Measurements from ENCODE around the gene NR1I3.

Gene NR1I3

DNA sequence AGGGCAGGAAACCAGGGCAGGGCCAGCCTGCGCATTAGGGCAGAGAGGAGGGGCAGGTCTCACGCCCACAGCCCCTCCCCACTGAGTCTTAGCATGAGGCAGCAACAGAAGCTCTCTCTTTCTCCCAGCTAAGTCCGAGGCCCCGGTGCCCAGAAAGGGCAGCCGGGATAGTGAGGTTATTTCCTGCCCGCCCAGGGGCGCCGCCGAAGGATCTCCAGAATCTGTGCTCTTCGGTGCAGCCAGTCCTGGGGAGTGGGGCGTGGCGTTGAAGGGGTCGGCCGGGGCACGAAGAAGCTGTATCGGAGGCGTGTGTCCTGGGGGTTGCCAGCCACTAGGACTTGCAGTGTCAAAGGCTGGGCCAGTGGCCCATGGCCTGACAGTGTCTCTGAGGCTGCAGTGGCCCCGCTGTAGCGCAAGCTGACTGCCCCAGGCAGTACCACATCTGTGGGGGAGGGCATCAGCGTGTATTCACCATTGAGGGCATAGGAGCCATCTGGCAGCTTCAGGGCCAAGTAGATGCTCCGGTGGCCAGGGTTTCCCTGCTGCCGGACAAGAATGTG is 47.0 kb downstream of the NR1I3 start:
- no peak overlapping the region for H3K4me3 ChIP-seq (replicated peaks in 1 of 2; ENCODE audit: low read depth in 2 of 2, low read length in 2 of 2)
- peak in 1 of 2 donors; percentile 10 for DNase-seq (ENCODE audit: low read depth in 2 of 2)
- TF ChIP-seq, protein P1, sequence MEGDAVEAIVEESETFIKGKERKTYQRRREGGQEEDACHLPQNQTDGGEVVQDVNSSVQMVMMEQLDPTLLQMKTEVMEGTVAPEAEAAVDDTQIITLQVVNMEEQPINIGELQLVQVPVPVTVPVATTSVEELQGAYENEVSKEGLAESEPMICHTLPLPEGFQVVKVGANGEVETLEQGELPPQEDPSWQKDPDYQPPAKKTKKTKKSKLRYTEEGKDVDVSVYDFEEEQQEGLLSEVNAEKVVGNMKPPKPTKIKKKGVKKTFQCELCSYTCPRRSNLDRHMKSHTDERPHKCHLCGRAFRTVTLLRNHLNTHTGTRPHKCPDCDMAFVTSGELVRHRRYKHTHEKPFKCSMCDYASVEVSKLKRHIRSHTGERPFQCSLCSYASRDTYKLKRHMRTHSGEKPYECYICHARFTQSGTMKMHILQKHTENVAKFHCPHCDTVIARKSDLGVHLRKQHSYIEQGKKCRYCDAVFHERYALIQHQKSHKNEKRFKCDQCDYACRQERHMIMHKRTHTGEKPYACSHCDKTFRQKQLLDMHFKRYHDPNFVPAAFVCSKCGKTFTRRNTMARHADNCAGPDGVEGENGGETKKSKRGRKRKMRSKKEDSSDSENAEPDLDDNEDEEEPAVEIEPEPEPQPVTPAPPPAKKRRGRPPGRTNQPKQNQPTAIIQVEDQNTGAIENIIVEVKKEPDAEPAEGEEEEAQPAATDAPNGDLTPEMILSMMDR (IDR thresholded peaks at IDR 0.05; ENCODE audit: low read depth, low read length), result no peak

DNA sequence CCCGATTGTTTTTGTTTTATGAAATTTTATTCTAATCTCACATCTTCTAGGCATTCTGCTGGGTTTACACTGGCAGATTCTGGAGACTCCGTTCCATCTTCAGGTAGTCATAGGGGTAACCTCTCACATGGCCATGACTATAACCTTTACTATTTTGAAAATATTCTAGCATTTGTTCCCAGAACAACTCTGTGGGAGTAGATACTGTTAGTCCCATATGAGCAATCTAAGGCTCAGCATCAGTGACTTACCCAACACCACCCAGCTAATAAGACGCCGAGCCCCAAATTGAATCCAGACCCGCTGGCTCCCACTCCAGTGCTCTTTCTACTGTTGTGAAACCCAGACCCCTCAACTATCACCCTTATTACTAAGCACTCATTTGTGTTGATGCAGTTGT is 49.0 kb downstream of the NR1I3 start:
- no peak overlapping the region for H3K4me3 ChIP-seq (replicated peaks in 1 of 2; ENCODE audit: low read depth in 2 of 2, low read length in 2 of 2)
- TF ChIP-seq, protein P1 (IDR thresholded peaks at IDR 0.05; ENCODE audit: low read depth, low read length), result no peak
- DNase-seq (ENCODE audit: low read depth in 2 of 2), result peak in 1 of 2 donors; percentile 80

DNA sequence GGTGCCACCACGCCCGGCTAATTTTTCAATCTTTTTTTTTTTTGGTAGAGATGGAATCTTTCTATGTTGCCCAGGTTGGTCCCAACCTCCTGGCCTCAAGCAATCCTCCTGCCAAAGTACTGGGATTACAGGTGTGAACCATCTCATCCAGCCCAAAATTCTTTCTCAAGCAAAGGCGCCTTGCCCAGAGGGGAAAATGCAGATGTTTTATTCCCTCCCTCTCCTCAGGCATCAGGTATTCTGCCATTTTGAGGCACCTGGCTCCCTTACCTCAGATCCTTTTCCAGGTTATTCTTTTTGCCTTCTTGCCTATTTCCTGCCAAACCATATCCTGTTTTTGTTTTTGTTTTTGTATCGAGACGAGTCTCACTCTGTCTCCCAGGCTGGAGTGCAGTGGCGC is 49.6 kb downstream of the NR1I3 start:
- TF ChIP-seq, protein P1 (IDR thresholded peaks at IDR 0.05; ENCODE audit: low read depth, low read length), result no peak
- no peak overlapping the region for H3K4me3 ChIP-seq (replicated peaks in 1 of 2; ENCODE audit: low read depth in 2 of 2, low read length in 2 of 2)
- DNase-seq (ENCODE audit: low read depth in 2 of 2), result peak in 1 of 2 donors; percentile 46

DNA sequence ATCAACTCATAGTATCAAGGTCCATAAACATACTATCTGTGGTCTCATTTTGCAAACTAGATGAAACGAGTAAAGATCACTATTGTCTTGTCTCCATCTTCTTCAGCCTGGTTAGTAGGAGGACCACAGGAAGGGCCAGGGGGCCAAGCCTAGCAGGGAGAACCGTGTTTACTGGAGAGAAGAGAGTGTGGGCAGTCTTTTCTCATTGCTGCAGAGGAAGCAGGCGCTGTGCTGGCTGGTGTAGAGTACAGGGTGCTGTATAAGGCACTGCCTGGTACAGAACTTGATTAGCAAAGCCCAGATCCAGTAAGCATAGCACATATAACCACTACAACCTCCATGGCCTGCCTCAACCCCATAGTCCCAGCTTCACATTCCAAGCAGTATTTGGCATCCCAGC is 50.7 kb downstream of the NR1I3 start:
- H3K4me3 ChIP-seq (replicated peaks in 1 of 2; ENCODE audit: low read depth in 2 of 2, low read length in 2 of 2), result no peak overlapping the region
- TF ChIP-seq, protein P1 (IDR thresholded peaks at IDR 0.05; ENCODE audit: low read depth, low read length), result no peak
- DNase-seq (ENCODE audit: low read depth in 2 of 2), result peak in 1 of 2 donors; percentile 20

DNA sequence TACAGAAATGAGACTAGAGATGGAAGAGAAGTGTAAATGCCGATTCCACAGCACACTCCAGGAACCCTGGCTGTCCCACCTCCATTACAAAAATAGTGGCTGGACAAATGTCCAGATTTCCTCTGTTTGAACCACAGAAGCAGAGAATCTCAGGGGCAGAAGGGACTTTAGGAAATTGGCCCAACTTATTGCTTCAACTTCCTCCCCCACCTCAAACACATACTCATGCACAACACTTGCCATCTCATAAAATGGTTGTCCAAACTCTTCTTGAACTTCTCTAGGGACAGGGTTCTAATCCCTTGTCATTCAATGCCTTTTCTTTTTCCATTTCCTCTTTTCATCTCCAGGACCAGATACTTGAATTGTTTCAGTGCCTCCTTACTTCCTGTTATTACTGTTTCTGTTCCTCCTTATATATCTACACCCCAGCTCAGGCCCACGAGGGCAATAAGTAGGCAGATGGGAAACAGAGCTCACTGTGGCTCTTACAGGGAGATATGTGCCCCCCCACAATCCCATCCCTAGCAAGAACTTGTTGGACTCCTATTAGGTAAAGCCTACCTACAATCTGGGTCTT is 52.2 kb downstream of the NR1I3 start:
- DNase-seq (ENCODE audit: low read depth in 2 of 2), result peak in 1 of 2 donors; percentile 17
- TF ChIP-seq, protein P1 (IDR thresholded peaks at IDR 0.05; ENCODE audit: low read depth, low read length), result no peak
- H3K4me3 ChIP-seq (replicated peaks in 1 of 2; ENCODE audit: low read depth in 2 of 2, low read length in 2 of 2), result no peak overlapping the region

DNA sequence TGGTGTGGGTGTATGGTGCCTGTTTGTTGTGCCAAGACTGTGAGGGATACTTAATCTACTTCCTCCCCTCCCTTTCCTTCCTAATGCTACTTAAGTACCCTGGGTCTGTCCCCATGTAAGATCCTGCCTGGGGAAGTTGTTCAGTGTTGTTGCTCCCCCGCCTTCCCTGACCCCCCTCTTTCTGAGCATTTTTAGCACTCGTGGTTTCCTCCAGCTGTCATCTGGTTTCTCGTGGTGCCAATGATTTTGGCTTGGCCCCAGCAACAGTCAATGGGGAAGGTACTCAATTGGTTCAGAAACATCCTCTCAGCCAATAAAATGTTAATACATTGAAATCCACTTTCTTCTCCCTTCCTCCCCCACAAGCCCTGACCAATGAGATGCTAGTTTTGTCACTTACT is 52.7 kb downstream of the NR1I3 start:
- H3K4me3 ChIP-seq (replicated peaks in 1 of 2; ENCODE audit: low read depth in 2 of 2, low read length in 2 of 2), result no peak overlapping the region
- TF ChIP-seq, protein P1 (IDR thresholded peaks at IDR 0.05; ENCODE audit: low read depth, low read length), result no peak
- DNase-seq (ENCODE audit: low read depth in 2 of 2), result peak; percentile 80 to 91

DNA sequence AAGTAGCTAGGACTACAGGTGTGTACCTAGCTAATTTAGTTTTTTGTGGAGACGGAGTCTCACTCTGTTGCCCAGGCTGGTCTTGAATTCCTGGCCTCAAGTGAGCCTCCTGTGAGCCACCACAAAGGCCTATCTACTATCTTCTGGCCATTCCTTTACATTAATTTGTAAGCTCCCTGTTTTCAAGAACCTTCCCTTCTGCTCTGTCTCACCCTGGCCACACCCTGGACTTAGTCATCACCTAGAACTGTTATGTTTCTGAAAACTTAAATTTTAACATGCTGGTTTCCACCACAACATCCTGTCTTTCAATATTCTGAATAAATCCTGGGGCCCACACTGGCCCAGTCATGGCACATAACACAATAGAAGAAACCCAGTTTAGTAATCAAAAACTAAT is 55.8 kb downstream of the NR1I3 start:
- no peak overlapping the region for H3K4me3 ChIP-seq (replicated peaks in 1 of 2; ENCODE audit: low read depth in 2 of 2, low read length in 2 of 2)
- TF ChIP-seq, protein P1 (IDR thresholded peaks at IDR 0.05; ENCODE audit: low read depth, low read length), result no peak
- DNase-seq (ENCODE audit: low read depth in 2 of 2), result peak in 1 of 2 donors; percentile 85

Data from cardiac fibroblast (primary cell).